Measurements from ENCODE around the gene ITSN1.

DNA sequence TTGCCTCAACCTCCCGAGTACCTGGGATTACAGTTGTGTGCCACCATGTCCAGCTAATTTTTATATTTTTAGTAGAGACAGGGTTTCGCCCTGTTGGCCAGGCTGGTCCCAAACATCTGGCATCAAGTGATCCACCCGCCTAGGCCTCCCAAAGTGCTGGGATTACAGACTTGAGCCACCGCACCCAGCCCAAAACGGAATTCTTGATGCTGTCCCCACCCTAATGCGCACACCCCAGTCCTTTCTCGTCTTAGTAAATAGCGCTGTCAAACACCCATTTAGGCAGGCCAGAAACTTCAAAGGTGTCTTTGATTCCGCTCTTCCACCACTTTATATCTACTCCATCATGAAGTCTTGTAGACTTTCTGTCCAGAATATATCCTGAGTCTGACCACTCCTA is 35.1 kb downstream of the ITSN1 start:
- TF ChIP-seq, protein P1, sequence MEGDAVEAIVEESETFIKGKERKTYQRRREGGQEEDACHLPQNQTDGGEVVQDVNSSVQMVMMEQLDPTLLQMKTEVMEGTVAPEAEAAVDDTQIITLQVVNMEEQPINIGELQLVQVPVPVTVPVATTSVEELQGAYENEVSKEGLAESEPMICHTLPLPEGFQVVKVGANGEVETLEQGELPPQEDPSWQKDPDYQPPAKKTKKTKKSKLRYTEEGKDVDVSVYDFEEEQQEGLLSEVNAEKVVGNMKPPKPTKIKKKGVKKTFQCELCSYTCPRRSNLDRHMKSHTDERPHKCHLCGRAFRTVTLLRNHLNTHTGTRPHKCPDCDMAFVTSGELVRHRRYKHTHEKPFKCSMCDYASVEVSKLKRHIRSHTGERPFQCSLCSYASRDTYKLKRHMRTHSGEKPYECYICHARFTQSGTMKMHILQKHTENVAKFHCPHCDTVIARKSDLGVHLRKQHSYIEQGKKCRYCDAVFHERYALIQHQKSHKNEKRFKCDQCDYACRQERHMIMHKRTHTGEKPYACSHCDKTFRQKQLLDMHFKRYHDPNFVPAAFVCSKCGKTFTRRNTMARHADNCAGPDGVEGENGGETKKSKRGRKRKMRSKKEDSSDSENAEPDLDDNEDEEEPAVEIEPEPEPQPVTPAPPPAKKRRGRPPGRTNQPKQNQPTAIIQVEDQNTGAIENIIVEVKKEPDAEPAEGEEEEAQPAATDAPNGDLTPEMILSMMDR (IDR thresholded peaks at IDR 0.05), result no peak
- TF ChIP-seq POLR2A (IDR thresholded peaks at IDR 0.05; ENCODE audit: low read depth) (no peak), POLR2AphosphoS5 (IDR thresholded peaks at IDR 0.05) (no peak), EP300 (IDR thresholded peaks at IDR 0.05) (no peak)

All from esophagus muscularis mucosa (tissue), 4 donors.